Measurements from ENCODE around the gene CHRNB2.
A peak's percentile ranks its signal among the peaks of the same experiment; 100 is the strongest.

Gene CHRNB2

GRCh38 chr1:154551474-154551873 lies 16.1 kb upstream of the CHRNB2 start:
- in situ Hi-C loops (cut with MboI; ENCODE audit: low pct_unique_long_range_greater_than_20kb, low sequenced_read_pairs) = no loop called here
- DNase-seq = no peak

GRCh38 chr1:154552036-154552435 lies 15.5 kb upstream of the CHRNB2 start:
- DNase-seq = no peak
- in situ Hi-C loops (cut with MboI; ENCODE audit: low pct_unique_long_range_greater_than_20kb, low sequenced_read_pairs) = no loop called here

GRCh38 chr1:154553056-154554030 lies 14.2 kb upstream of the CHRNB2 start:
- in situ Hi-C loops (cut with MboI; ENCODE audit: low pct_unique_long_range_greater_than_20kb, low sequenced_read_pairs) = no loop called here

GRCh38 chr1:154556422-154556821 lies 11.2 kb upstream of the CHRNB2 start:
- in situ Hi-C loops (cut with MboI; ENCODE audit: low pct_unique_long_range_greater_than_20kb, low sequenced_read_pairs) = no loop called here
- DNase-seq = no peak

More at GRCh38 chr1:154553056-154554030, 14.2 kb upstream of the CHRNB2 start:
- no peak for DNase-seq

GRCh38 chr1:154557248-154557938 lies 10.2 kb upstream of the CHRNB2 start:
- no peak for DNase-seq
- in situ Hi-C loops (cut with MboI; ENCODE audit: low pct_unique_long_range_greater_than_20kb, low sequenced_read_pairs) = no loop called here

- in situ Hi-C loops (cut with MboI; ENCODE audit: low pct_unique_long_range_greater_than_20kb, low sequenced_read_pairs) = no loop called here
- no peak for DNase-seq
Observed at GRCh38 chr1:154557939-154558719, 9.4 kb upstream of the CHRNB2 start, which contains the start of gene UBE2Q1. Gene UBE2Q1 (minus strand): TSS chr1:154558662. CDS start chr1:154558553, 109 bp downstream.

GRCh38 chr1:154558720-154559465 lies 8.7 kb upstream of the CHRNB2 start:
- in situ Hi-C loops (cut with MboI; ENCODE audit: low pct_unique_long_range_greater_than_20kb, low sequenced_read_pairs) = no loop called here
- DNase-seq = peak; percentile 99

- in situ Hi-C loops (cut with MboI; ENCODE audit: low pct_unique_long_range_greater_than_20kb, low sequenced_read_pairs) = no loop called here
- DNase-seq = peak; percentile 89
Observed at GRCh38 chr1:154559466-154560044, 8.0 kb upstream of the CHRNB2 start.

- in situ Hi-C loops (cut with MboI; ENCODE audit: low pct_unique_long_range_greater_than_20kb, low sequenced_read_pairs) = no loop called here
Observed at GRCh38 chr1:154565876-154566275, 1.7 kb upstream of the CHRNB2 start.

GRCh38 chr1:154568157-154568815 lies 708 bp downstream of the CHRNB2 start:
- no peak for DNase-seq
- in situ Hi-C loops (cut with MboI; ENCODE audit: low pct_unique_long_range_greater_than_20kb, low sequenced_read_pairs) = no loop called here

More at GRCh38 chr1:154565876-154566275, 1.7 kb upstream of the CHRNB2 start:
- DNase-seq = no peak

GRCh38 chr1:154571244-154571963 lies 3.8 kb downstream of the CHRNB2 start:
- in situ Hi-C loops (cut with MboI; ENCODE audit: low pct_unique_long_range_greater_than_20kb, low sequenced_read_pairs) = no loop called here
- no peak for DNase-seq

GRCh38 chr1:154571964-154572288 lies 4.3 kb downstream of the CHRNB2 start:
- in situ Hi-C loops (cut with MboI; ENCODE audit: low pct_unique_long_range_greater_than_20kb, low sequenced_read_pairs) = no loop called here
- DNase-seq = no peak

- in situ Hi-C loops (cut with MboI; ENCODE audit: low pct_unique_long_range_greater_than_20kb, low sequenced_read_pairs) = no loop called here
- DNase-seq = no peak
Observed at GRCh38 chr1:154572468-154573167, 5.0 kb downstream of the CHRNB2 start.

- no peak for DNase-seq
- in situ Hi-C loops (cut with MboI; ENCODE audit: low pct_unique_long_range_greater_than_20kb, low sequenced_read_pairs) = no loop called here
Observed at GRCh38 chr1:154573168-154573510, 5.6 kb downstream of the CHRNB2 start.

- DNase-seq = no peak
- in situ Hi-C loops (cut with MboI; ENCODE audit: low pct_unique_long_range_greater_than_20kb, low sequenced_read_pairs) = no loop called here
Observed at GRCh38 chr1:154574716-154575115, 7.1 kb downstream of the CHRNB2 start.

GRCh38 chr1:154575147-154575927 lies 7.8 kb downstream of the CHRNB2 start:
- no peak for DNase-seq
- in situ Hi-C loops (cut with MboI; ENCODE audit: low pct_unique_long_range_greater_than_20kb, low sequenced_read_pairs) = no loop called here

Data from KBM-7 (cell line).